Omental fat pad (tissue), 4 donors: Measurements from ENCODE around the gene TINAG. TPM values are rescaled to one million over a fixed set of nuclear protein-coding genes. Genes with fewer than 3 reads are reported as not detected.

Source experiments
- ATAC-seq: fragments of 150-250 bp; one replicate; pipeline ENCODE4 v1.9.1; 2016; ENCODE audit warnings: mild to moderate bottlenecking, moderate library complexity; ENCODE audit not compliant: low FRiP score
- DNase-seq: peaks from one replicate; pipeline ENCODE4 v3.0.0-alpha.2; 2019; ENCODE audit warnings: low spot score
- total RNA-seq, 4 donors: library from RNA; depleted of rRNA; stranded (reverse); fragments of >200 nt; gene quantifications; one replicate each; pipeline ENCODE4 v1.1.0, GENCODE V29; 2016
- TF ChIP-seq, protein P1 (sequence below), 3 donors: fragments of 450-650 bp; IDR thresholded peaks; one replicate each; pipeline ENCODE4 v1.5.1; 2016 to 2017; ENCODE audit warnings: antibody characterized with exemption in 3 of 3, mild to moderate bottlenecking in 3 of 3, moderate library complexity in 2 of 3

Gene TINAG
- not detected for total RNA-seq

- TF ChIP-seq, protein P1, sequence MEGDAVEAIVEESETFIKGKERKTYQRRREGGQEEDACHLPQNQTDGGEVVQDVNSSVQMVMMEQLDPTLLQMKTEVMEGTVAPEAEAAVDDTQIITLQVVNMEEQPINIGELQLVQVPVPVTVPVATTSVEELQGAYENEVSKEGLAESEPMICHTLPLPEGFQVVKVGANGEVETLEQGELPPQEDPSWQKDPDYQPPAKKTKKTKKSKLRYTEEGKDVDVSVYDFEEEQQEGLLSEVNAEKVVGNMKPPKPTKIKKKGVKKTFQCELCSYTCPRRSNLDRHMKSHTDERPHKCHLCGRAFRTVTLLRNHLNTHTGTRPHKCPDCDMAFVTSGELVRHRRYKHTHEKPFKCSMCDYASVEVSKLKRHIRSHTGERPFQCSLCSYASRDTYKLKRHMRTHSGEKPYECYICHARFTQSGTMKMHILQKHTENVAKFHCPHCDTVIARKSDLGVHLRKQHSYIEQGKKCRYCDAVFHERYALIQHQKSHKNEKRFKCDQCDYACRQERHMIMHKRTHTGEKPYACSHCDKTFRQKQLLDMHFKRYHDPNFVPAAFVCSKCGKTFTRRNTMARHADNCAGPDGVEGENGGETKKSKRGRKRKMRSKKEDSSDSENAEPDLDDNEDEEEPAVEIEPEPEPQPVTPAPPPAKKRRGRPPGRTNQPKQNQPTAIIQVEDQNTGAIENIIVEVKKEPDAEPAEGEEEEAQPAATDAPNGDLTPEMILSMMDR (IDR thresholded peaks at IDR 0.05), result no peak
- no peak for ATAC-seq
- DNase-seq, result no peak
Observed at GRCh38 chr6:54308289-54308985, at the start of gene TINAG. TINAG (plus strand) TSS chr6:54308441; CDS start chr6:54308551, 110 bp downstream.

GRCh38 chr6:54260025-54260424, 48.2 kb upstream of the TINAG start:
- TF ChIP-seq, protein P1 (IDR thresholded peaks at IDR 0.05), result no peak
- no peak for ATAC-seq
- DNase-seq, result no peak

DNA sequence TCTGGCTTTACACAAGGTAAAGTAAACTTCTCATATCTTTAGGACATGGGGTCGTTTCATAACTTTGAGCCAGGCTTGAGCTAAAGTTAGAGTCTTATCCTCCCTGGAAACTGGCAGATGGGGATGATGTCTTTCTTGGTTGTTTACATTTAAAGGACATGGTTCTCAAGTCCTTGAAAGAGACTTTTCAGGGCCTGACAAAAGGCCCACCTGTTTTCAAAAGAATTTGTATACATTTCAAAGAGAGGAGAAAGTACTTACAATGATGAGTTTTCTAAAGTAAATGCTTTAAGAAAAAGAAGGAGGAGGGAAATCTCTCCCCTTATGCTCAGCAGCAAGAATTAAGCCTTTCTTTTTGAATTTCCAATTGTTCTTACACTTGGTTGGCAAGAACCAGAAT, 45.7 kb upstream of the TINAG start:
- no peak for DNase-seq

DNA sequence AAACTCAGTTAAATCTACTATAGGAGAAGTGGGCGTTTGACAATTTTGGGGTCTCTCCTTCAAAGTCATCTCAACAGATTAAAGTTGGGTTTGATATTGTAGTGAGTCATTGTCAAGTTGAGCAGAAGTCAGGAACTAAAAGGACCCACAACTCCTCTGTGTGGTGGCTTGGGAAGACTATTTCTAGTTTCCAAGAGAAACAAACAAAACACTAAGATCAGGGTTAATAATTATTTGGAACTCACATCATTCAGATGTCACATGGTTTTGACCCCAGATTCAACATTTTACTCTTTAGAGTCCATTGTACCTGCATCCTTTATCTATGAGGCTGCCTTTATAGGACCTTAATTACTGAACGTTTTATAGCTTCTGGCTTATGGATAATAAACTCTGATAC, 45.3 kb upstream of the TINAG start:
- ATAC-seq (no peak), DNase-seq (no peak)
- TF ChIP-seq, protein P1 (IDR thresholded peaks at IDR 0.05), result no peak

More for the DNA sequence above, 45.7 kb upstream of the TINAG start:
- ATAC-seq, result no peak
- TF ChIP-seq, protein P1 (IDR thresholded peaks at IDR 0.05), result no peak

DNA sequence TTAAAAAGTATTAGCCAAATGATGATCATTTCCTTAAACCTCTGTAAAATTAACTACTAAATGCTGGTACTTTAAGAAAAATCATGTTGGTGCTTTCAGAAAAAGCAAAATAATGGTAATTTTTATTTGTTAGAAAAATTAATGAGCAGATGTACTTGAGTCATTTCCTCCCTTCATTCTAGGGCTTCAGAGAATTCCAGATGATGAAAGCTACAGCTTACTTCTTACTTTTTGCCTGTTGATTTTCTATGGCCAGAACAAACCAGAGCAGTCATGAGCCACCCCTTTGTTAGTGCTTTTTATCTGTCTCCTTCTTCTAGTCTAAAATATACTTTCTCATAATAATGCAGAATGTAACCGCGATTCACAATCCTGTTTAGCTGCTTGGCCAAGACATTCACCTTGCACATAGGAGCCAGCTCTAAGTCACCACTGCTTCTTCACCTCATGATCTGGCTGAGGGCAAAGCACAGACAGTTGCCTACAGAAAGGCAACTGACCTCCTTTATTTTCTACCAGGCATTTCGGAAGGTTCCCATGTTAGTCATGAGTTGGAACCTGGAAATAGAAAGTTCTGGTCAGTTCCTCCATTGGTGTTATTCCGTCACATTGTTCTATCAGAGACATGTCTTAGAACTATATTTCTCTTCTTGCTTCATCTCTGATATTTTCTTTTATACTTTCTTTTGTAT, 43.5 kb upstream of the TINAG start:
- no peak for DNase-seq
- no peak for ATAC-seq
- TF ChIP-seq, protein P1 (IDR thresholded peaks at IDR 0.05), result no peak

DNA sequence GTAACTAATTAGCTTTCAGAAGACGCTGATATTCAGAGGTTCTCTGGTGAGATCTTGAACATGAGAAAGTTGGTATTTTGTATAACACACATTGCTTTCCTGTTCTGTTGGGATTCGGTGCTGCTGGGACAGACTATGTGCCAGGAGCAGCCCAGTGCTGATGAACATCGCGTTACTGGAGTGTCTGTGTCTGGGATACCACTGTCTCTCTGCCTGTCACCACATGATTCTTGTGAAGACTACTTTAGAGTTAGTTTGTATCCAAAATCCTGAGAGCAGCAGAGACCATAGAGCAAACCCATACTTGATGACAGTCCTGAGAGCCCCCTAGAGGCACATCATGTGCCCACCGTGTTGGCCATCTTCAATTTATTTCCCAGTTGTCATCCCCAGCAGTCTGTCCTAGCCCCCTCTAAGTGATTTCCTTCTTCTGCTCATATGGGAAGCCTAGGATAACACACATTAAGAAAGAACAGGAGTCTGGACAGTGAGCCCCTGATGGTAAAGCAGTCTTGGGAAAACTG, 41.8 kb upstream of the TINAG start:
- ATAC-seq, result no peak
- TF ChIP-seq, protein P1 (IDR thresholded peaks at IDR 0.05), result no peak
- no peak for DNase-seq
